DMS114 treated with DMSO at 0.1 percent for 48 hours (cell line): ENCODE data around the gene SYNE1.

Experiments used
- DNase-seq: peaks from one replicate; lab custom pipeline; 2025; ENCODE audit not compliant: unreplicated experiment; lab: John Stamatoyannopoulos, UW

The SYNE1 gene

DNA sequence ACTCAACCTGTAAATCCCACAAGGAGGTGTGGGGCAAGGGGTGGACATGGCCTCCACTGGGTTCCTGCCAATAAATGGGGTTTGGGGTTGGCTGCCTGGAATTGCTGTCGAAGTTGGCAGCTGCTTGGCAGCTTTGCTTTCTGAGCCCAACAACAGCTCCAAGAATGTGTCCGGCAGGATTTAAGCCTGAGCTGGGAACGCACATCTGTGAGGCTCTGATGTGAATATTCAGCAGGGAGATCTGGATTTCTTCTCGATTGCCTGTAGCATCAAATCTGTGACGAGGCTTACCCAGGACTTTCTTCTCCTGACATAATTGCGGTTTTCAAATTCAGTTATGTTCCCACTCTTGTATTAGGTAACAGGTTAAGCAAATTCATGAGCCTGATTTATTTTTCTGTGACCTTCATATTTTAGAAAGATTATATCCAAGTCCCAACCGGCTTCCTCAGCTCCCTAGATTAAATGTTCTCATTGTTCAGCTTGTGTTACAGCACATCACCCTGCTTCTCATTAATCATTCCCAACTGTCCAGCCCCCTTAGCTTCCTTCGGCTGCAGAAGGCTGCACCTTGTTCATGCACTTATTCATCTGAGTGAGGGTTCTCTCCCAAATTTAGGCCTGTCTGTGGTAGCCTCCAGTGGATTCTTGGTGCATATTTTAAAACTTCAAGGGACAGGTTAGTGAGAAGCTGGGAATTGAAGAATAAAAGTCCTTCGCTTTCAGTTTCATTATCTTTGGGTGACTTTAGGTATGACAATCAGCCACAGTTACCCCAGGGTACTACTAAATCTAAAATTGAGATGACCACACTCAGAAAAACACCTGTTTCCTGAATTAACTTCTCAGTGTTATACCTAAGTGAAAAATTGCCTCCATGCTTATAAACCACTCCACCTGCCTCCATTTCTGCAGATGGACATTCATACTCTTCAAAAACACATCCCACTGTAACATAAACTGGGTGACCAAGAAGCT lies 519.7 kb downstream of the SYNE1 start:
- no peak for DNase-seq

DNA sequence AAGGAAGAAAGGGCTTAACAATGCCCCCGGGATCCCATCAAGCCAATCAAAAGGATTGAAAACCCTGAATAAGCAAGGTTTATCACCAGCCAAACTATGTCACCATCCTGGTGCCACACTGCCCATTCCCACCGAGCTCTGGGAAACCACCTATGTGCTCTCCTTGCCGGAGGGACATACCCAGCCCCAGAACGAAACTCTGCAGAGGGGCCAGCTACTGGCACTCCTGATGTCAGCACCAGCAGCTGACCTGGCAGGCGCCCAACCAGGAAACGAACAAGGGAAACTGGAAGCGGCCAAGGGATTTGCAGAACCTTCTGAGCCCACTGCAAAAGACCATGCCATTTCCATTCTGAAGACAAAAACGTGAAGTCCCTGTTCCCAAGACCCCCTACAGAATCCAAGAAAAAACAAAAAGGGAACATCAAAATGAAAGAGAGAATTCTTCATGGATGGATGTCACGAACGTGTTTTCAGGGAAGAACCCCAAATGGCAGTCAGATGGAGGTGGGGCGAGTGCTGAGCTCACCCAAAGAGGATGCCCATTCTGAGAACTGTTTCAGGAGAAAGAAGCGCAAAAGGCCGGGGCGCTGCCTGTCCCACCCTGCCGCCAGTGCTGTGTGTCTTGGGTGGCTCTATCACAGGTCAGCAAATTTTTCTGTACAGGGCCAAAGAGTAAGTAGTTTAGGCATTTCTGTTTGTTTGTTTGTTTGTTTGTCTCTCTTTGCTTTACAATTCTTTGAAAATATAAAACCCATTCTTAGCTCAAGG lies 524.5 kb downstream of the SYNE1 start:
- no peak for DNase-seq

DNA sequence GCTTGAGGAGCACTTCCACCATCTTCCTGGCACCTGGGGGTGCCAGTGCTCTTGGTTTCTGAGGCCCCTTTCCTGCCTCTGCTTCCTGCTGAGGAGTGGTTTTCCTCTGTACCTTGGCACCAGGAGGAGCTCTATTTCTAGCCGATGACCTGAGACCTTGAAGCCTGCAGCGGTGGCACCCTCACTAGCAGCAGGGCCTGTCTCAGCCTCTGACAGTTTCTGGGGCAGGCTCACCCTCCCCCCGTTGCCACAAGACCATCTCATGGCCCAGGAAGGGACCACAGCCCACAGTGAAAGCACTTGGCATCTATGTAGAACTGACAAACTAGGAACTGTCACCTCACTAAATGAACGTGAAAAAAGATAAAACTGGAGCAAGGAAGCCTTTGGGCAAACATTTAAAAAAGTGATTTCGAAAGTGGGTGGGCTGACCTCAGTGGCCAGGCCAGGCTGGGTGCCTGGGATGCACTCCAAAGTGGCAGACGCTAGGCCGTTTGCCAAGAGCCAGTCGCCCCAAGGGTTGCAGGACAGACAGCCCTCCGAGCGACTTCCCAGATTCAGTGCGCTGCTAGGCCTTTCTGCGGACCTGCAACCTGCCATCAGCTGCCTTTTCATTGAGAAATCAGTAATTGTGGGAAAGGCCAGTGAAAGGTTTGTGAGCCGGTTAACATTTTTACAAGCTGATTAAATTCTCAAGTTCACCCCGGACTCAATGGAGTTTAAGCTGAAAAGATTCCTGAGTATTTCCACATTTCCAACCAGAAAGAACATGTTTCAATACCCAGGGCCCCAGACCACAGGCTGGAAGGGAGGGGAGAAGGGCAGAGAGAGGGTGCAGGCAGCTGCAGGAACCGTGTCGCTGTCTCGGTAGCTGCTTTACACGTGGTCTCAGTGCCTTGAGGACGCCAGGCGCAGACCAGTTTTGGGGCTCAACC lies 526.0 kb downstream of the SYNE1 start:
- DNase-seq = no peak

DNA sequence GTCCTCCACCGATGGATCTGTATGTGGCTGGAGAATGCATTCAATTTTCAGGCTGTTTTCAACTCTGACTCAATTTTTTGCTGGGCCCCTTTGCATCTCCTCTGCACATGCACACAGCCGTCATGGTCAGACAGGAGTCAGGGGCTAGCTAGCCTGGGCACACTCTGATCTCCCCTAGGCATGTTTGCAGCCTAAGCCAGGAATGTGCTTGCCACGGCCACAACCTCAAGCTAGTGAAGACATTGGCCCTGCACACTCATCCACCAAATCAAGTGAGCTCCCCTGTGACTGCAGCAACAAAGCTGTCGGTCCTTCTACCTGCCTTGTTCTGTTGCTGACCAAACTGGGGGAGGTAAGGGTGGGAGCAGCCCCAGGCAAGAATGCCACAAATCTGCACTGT lies 529.2 kb downstream of the SYNE1 start:
- no peak for DNase-seq

DNA sequence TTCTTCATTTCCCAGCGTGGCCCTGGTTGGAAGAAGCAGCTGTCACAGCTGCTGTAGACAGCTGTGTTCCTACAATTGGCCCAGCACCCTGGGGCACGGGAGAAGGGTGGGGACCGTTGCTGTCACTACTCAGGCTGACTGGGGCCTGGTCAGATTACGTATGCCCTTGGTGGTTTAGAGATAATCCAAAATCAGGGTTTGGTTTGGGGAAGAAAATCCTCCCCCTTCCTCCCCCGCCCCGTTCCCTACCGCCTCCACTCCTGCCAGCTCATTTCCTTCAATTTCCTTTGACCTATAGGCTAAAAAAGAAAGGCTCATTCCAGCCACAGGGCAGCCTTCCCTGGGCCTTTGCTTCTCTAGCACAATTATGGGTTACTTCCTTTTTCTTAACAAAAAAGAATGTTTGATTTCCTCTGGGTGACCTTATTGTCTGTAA lies 537.0 kb downstream of the SYNE1 start:
- no peak for DNase-seq

DNA sequence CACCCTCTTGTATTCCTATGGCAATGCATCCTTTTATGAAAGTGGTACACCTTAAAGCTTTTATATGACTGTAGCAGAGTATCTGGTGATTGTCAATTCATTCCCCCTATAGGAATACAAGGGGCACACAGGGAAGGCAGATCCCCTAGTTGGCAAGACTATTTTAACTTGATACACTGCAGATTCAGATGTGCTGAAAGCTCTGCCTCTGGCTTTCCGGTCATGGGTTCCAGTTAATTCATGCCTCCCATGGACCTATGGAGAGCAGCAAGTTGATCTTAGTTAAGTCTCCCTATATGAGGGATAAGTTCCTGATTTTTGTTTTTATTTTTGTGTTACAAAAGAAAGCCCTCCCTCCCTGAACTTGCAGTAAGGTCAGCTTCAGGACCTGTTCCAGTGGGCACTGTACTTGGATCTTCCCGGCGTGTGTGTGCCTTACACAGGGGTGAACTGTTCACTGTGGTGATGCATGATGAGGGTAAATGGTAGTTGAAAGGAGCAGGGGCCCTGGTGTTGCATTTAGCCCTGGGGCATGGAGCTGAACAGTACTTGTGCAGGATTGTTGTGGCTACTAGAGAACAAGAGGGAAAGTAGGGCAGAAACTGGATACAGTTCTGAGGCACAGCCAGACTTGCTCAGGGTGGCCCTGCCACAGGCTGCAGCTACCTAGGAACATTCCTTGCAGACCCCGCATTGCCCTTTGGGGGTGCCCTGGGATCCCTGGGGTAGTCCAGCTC lies 537.5 kb downstream of the SYNE1 start:
- DNase-seq = no peak

DNA sequence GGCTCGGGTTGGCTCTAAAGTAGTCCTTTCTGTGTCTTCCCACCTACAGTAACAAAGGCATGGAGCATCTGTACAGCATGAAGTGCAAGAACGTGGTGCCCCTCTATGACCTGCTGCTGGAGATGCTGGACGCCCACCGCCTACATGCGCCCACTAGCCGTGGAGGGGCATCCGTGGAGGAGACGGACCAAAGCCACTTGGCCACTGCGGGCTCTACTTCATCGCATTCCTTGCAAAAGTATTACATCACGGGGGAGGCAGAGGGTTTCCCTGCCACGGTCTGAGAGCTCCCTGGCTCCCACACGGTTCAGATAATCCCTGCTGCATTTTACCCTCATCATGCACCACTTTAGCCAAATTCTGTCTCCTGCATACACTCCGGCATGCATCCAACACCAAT lies 538.5 kb downstream of the SYNE1 start:
- DNase-seq = no peak

DNA sequence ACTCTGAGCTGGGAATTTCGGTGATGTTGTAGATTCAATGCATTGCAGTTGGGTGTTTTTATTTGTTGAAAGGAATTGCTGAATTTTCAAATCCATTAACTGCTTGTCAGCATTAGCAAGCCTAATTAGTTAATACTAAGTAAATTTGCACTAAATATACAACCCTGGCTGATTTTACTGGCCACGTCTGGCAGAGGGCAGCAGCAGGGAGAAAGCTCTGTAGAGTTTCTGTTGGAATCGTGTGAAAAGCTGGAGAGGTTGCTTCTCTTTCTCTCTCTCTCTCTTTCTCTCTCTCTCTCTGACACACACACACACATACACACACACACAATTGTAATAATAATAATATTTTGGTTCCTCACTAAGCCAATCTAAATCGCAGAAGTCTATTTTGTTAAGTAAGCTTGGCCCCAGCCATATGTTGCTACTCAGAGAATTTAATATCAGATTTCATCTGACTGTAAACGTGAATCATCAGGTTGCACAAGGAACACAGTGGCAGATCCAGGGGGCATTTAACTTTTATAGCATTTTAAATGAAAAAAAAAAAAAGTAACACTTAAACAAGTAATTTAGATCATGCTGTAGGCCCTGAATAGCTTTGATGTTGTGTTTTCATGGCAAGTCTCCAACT lies 540.2 kb downstream of the SYNE1 start:
- no peak for DNase-seq

DNA sequence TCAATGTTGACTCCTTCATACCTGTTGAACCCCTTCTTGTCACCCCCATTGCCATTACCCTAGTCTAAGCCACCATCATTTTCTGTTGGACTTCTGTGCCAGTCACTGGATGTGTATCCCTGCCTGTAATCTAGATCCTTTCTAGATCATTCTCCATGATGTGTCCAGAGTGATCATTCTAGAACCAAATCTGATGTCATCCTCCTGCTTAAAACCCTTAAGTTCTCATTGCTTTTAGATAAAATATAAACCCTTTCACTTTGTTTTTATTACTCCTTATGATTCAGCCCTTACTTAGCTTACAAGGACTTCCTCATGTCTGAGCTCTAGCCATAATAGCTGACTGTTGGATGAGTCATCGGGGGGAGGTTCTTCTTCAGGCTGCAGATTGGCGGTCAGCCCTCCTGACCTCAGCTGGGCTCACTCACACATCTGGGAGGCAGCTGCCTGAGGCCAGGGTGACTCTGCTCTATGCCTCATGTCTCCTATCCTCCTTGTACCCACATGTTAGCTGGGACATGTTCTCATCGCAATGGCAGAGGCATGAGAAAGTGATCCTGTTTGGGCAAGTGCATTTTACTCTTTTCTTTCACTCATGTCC lies 542.1 kb downstream of the SYNE1 start:
- no peak for DNase-seq

DNA sequence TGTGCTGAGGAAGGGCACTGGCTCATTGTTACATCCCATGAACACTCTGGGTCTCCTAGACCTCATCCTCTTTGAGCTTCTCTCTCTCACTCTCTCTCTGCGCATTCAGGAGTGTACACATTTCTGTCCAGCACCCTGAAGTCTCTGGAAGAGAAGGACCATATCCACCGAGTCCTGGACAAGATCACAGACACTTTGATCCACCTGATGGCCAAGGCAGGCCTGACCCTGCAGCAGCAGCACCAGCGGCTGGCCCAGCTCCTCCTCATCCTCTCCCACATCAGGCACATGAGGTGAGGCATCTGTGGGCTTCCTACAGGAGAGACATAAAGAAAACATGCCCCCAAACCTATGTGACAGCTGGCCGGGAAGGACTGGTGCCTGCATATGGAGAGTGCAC lies 542.9 kb downstream of the SYNE1 start:
- DNase-seq = no peak

DNA sequence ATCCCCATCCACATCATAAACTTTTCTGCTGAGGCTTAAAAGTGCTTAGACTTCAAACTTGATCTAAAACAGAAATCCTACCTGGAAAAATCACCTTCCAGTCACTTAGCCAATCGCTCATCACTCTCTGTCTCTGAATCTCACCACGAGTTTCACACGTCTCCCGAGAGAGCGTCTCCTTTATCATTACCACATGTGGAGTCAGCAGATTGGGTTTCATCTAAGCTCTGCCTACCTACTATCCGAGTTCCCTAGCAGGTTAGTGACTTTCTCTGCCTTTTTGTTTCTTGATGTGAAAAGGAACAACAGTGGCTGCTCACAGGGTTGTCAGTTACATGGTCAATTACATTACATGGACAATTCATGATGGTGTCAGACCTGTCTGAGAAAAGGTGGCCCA lies 543.5 kb downstream of the SYNE1 start:
- DNase-seq = no peak

DNA sequence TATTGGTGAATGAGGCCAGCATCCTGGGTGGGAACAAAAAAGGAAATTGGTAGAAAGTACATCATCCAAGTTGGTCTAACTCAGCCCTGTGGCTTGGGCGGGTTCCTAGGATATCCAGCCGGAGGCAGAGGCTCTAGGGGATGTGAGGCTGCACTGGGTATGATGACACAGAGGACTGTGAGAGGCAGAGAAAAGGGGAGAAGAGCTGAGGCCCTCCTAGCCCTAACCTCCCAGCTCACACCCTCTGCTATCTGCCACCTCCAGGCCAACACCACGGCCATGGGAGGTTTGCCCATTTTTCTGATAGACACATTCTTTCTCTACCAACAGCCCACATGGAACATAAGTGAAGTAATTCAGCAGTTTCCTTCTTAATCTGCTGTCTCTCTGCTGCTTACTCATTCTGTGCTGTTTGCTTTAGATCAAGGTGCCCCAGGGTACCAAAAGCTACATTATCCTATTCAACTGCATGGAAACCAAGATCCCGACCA lies 545.3 kb downstream of the SYNE1 start:
- no peak for DNase-seq

DNA sequence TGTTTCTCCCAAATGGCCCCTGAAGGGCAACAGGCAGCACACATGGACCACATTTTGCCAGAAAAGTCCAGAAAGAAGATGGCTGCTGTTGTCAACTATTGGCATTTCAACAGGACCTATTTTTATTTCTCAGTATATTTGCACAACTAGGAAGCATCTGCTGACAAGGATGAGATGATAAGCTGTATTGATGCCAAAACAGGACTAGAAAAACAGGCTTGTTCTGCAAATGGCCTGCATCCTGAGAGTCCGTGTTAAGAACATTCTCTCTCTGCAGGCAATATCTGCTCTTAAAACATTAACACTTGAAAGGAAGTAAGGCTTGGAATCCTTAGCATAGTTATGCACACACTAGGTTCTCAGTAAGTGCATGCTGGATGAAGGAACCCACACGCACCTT lies 546.0 kb downstream of the SYNE1 start:
- no peak for DNase-seq

DNA sequence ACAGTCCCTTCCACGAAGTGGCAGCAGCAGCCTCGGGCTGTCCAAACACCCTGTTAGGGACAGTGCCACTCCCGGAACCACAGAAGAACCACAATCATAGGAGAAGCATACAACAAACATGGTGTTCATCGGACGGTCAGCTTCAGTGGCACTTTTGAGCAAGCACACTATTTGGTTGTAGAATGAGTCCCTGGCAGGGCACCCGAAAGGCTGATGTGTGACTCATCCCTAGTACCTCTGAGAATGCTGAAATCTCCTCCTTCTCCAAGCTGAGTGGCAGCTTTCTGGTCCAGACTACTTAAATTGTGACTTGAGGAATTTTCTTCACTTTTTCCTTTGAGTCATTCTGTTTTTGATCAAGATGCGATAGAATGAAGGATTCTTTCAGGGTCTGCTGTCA lies 547.2 kb downstream of the SYNE1 start:
- no peak for DNase-seq

DNA sequence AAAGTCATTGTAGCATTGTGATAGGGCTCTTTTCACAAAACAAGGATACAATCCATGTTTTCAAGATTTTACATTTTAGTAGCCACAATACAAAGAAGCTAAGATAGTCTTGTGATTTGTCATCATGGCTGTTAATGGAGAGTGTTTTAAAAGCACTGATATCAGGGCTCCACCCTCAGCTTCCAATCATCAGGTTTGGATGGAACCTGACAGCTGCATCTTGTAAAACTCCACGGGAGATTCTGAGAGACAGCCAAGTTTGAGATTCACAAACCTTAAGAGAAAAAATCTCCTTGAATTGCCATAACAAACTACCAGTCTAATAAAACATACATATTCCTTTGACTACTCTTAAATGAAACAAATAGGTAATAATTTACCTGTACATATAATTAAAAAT lies 549.5 kb downstream of the SYNE1 start:
- no peak for DNase-seq

DNA sequence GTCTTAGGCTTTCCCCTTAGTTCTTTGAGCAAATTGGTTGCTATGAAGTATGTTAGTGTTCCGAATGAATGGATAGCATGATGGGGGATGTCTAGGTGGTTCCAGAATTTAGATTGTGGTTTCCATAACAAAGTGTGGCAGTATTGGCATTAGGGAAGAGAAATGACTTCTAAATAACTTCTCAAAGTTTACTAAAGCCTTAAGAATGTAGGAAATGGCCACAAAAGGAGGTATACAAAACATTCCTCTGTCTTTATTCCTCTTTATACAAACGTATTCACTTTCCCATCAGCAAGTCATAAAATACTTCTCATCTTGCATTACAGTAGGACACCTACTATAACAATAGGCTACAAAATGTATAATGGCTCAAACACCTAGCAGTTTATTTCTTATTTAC lies 550.1 kb downstream of the SYNE1 start:
- DNase-seq = no peak

DNA sequence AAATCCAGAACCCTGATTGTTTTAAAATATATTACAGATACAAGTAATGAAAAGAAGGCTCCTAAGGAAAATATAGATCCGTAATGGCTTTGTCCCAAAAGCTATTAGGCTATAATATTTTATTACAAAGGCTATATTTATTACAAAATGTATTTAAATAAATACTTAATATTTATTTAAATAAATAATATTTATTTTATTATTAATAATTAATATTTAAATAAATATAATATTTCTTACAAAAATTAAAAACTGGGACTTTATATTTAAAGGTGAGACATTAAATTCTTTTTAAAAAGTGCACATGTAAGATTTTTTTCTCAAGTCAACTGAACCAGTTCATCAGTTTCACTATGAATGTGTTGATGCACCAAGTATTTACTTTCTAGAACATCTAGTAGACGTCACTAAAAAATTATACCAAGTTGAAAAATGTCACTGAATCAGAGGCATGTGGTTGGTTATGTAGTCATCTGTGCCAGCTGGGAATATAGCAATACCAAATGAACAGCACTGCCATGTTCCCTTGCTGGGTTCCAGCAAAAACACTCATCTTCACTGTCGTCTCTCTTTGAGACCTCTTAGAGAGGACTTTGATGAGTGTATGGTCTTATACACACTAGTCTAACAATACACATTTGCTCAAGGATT lies 550.8 kb downstream of the SYNE1 start:
- DNase-seq = no peak

DNA sequence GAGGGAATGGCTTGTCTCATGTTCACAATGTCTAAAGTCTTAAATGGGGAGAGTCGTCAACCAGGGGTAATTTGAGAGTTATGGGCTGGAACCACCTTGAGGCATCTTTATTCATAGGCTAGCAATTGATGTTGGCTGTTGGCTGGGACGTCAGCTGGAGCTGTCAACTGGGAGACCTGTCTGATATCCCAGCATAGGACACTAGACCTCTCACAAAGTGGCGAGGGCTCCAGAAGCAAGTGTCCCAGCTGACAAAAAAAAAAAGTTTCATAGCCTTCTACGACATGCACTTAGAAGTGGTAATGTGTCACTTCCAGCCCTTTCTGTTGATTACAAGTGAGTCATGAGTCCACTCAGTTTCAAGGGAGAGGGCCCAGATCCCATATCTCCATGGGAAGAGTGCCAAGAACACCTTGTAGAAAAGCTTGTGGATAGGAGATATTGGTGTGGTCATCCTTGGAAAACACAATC lies 551.7 kb downstream of the SYNE1 start:
- DNase-seq = no peak

DNA sequence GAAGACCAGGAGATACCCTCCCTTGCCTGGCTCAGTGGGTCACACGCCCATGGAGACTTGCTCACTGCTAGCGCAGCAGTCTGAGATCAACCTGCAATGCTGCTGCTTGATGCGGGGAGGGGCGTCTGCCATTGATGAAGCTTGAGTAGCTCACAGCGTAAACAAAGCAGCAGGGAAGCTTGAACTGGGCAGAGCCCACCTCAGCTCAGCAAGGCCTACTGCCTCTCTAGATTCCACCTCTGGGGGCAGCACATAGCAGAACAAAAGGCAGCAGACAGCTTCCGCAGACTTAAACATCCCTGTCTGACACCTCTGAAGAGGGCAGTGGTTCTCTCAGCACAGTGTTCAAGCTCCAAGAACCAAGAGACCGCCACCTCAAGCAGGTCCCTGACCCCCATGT lies 558.4 kb downstream of the SYNE1 start:
- DNase-seq = no peak
